Body of pancreas (tissue), 4 donors: ENCODE results near the gene GRK4. TPM values are rescaled to one million over a fixed set of nuclear protein-coding genes. Genes with fewer than 3 reads are reported as not detected.

ENCODE experiments used
- ATAC-seq: fragments of 150-250 bp; one replicate; pipeline ENCODE4 v1.9.1; 2016
- DNase-seq, 4 donors: peaks; one replicate each; pipeline ENCODE4 v3.0.0-alpha.2; 2019
- H3K27ac ChIP-seq, 4 donors: fragments of 200-600 bp; sonication (generic); 1 replicate in 3 of 4; 2 replicates in 1 of 4; pipeline versions ENCODE4 v1.5.1 to v1.6.1; 2016 to 2019; ENCODE audit warnings: mild to moderate bottlenecking in 1 of 4, mixed read lengths in 1 of 4, moderate library complexity in 1 of 4
- H3K27me3 ChIP-seq, 2 donors: fragments of 200-600 bp; sonication (generic); one replicate each; pipeline ENCODE4 v1.6.0; 2016; ENCODE audit warnings: mild to moderate bottlenecking in 1 of 2
- H3K36me3 ChIP-seq, 2 donors: fragments of 200-600 bp; sonication (generic); replicated peaks in 1 of 2; 2 replicates each; pipeline ENCODE4 v1.5.1; 2016; ENCODE audit warnings: low read depth in 2 of 2; ENCODE audit not compliant: insufficient read depth in 1 of 2
- H3K4me1 ChIP-seq: fragments of 200-600 bp; sonication (generic); one replicate; pipeline ENCODE4 v1.6.0; 2016
- H3K4me3 ChIP-seq, 2 donors: fragments of 200-600 bp; sonication (generic); 1 replicate in 1 of 2; 2 replicates in 1 of 2; pipeline ENCODE4 v1.5.1; 2016 to 2019
- H3K9me3 ChIP-seq, 3 donors: fragments of 200-600 bp; sonication (generic); 1 replicate in 2 of 3; 2 replicates in 1 of 3; pipeline ENCODE4 v1.5.1; 2016
- POLR2A ChIP-seq, 3 donors: fragments of 450-650 bp; IDR thresholded peaks; one replicate each; pipeline ENCODE4 v1.6.1; 2016; ENCODE audit warnings: antibody characterized with exemption in 3 of 3, mild to moderate bottlenecking in 2 of 3
- WGBS, 2 donors: methylation state at CpG; one replicate each; pipeline ENCODE4 v1.1.5; 2017; 5-methylcytosine and 5-hydroxymethylcytosine counted together
- intact Hi-C: fragments of 100-400 bp; cut with DNase I; formaldehyde crosslinking; loops from one replicate; pipeline ENCODE4 v1.15.1; 2023
- small RNA-seq: library from RNA; depleted of rRNA; stranded (forward); fragments of <200 nt; gene quantifications from one replicate; pipeline ENCODE3, GENCODE V24; 2016
- total RNA-seq, 2 donors: library from RNA; depleted of rRNA; stranded (reverse); fragments of >200 nt; gene quantifications; one replicate each; pipeline ENCODE4 v1.1.0, GENCODE V29; 2016
- TF ChIP-seq, protein P1 (sequence below), 7 experiments: fragments of 450-650 bp in 4 of 7; fragments of 200-600 bp in 3 of 7; sonication (generic) in 3 of 7; IDR thresholded peaks; one replicate each; pipeline ENCODE4 v1.5.1; 2016 to 2019; ENCODE audit warnings: antibody characterized with exemption in 7 of 7

The GRK4 gene
- total RNA-seq, 2 donors from 2014 or later = 6.5 to 14.5 TPM

DNA sequence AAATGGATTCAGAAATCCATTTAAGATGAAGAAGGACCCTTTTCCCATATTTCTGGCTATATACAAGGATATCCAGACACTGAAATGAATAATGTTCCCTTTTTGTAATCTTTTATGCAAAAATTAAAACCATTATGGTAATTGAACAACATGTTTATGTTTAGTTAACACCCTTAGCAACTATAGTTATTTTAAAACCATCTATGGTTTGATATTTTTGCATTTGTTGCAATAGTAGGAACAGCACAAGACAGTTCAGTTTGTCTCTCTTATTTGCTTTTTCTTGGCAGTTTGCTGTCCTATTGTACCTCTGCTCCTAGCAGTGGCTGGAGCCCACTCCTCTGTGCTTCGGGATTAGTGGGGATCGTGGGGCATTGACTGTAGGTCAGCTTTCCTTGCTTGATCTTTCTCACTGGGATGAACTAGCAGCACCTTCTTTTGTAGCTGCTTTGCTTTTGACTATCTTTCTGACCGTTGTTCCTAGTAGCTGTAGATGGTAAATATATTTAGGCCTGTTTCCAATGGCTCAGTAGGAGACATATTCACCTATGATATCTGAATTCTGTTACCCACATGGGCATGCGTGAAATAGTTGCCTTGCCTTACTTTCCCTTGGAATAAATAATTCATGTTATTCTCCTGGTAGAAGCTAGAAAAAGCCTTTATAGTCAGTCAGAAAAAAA is 123.9 kb downstream of the GRK4 start:
- peaks cover 8% of the 10 kb centered on the region for H3K4me1 ChIP-seq
- WGBS, 2 donors = 79 to 83% methylated on average over 4 of the region's 4 CpGs
- intact Hi-C loops = no loop called here
- H3K27me3 ChIP-seq = no peaks in the 10 kb centered on the region
- H3K9me3 ChIP-seq = no peaks in the 10 kb centered on the region
- TF ChIP-seq POLR2A (IDR thresholded peaks at IDR 0.05) = no peak
- TF ChIP-seq, protein P1, sequence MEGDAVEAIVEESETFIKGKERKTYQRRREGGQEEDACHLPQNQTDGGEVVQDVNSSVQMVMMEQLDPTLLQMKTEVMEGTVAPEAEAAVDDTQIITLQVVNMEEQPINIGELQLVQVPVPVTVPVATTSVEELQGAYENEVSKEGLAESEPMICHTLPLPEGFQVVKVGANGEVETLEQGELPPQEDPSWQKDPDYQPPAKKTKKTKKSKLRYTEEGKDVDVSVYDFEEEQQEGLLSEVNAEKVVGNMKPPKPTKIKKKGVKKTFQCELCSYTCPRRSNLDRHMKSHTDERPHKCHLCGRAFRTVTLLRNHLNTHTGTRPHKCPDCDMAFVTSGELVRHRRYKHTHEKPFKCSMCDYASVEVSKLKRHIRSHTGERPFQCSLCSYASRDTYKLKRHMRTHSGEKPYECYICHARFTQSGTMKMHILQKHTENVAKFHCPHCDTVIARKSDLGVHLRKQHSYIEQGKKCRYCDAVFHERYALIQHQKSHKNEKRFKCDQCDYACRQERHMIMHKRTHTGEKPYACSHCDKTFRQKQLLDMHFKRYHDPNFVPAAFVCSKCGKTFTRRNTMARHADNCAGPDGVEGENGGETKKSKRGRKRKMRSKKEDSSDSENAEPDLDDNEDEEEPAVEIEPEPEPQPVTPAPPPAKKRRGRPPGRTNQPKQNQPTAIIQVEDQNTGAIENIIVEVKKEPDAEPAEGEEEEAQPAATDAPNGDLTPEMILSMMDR (IDR thresholded peaks at IDR 0.05) = no peak
- H3K4me3 ChIP-seq = no peak overlapping the region
- H3K36me3 ChIP-seq = no peaks in the 10 kb centered on the region
- no peak overlapping the region for H3K27ac ChIP-seq
- DNase-seq (no peak), ATAC-seq (no peak)

Small RNAs within 50 kb of the gene (small RNA-seq; reads per million reads assigned to genes)
- gene RF02134 = not detected
- not detected for gene RF02135
- not detected for gene RNU6-204P

Other genes starting within 250 kb of the GRK4 start
- 10 to 100 TPM; 39.7 to 75.8 TPM for gene TNIP2, start 207.2 kb upstream of the GRK4 start, total RNA-seq
- gene SH3BP2, start 170.5 kb upstream of the GRK4 start, total RNA-seq = 10 to 100 TPM; 29.0 to 33.5 TPM
- 100 to 1,000 TPM in 1 of 2 donors, 10 to 100 TPM in 1; 84.1 to 266 TPM for gene ADD1, start 119.7 kb upstream of the GRK4 start, total RNA-seq
- gene NOP14, start 165 bp upstream of the GRK4 start, total RNA-seq = 10 to 100 TPM; 20.0 to 20.1 TPM
- gene HTT-AS, start 111.0 kb downstream of the GRK4 start, total RNA-seq = not detected
- gene HTT, start 111.1 kb downstream of the GRK4 start, total RNA-seq = 100 to 1,000 TPM in 1 of 2 donors, 10 to 100 TPM in 1; 40.5 to 115 TPM